Heart right ventricle (tissue), 16 donors: Measurements from ENCODE around the gene PDE9A. TPM values are rescaled to one million over a fixed set of nuclear protein-coding genes. Genes with fewer than 3 reads are reported as not detected.

ENCODE experiments used
- ATAC-seq, 8 donors: fragments of 200-7000 bp; cut with Tn5 transposase; one replicate each; pipeline ENCODE4 v1.9.1; 2020; ENCODE audit warnings: mild to moderate bottlenecking in 8 of 8, moderate library complexity in 8 of 8, moderate number of reproducible peaks in 1 of 8
- DNase-seq, 2 donors: peaks; one replicate each; pipeline ENCODE4 v3.0.0-alpha.2; 2020
- H3K27ac ChIP-seq, 10 donors: fragments of 200-600 bp; sonication (generic) in 2 of 10; one replicate each; pipeline versions ENCODE4 v1.5.0 to v1.8.0; 2020 to 2022; ENCODE audit warnings: mild to moderate bottlenecking in 3 of 10
- H3K27me3 ChIP-seq, 7 donors: fragments of 200-600 bp; one replicate each; pipeline ENCODE4 v1.8.0; 2021 to 2022; ENCODE audit warnings: mild to moderate bottlenecking in 2 of 7
- H3K36me3 ChIP-seq, 9 donors: fragments of 200-600 bp; sonication (generic) in 1 of 9; one replicate each; pipeline versions ENCODE4 v1.5.0 to v1.8.0; 2020 to 2022; ENCODE audit warnings: mild to moderate bottlenecking in 2 of 9
- H3K4me1 ChIP-seq, 9 donors: fragments of 200-600 bp; sonication (generic) in 1 of 9; one replicate each; pipeline versions ENCODE4 v1.5.0 to v1.8.0; 2020 to 2022; ENCODE audit warnings: mild to moderate bottlenecking in 4 of 9
- H3K4me3 ChIP-seq, 10 donors: fragments of 200-600 bp; sonication (generic) in 2 of 10; one replicate each; pipeline versions ENCODE4 v1.5.0 to v1.8.0; 2020 to 2022; ENCODE audit warnings: mild to moderate bottlenecking in 7 of 10, moderate library complexity in 2 of 10
- H3K9me3 ChIP-seq, 11 donors: fragments of 200-600 bp in 10 of 11; sonication (generic) in 2 of 11; one replicate each; pipeline versions ENCODE4 v1.5.0 to v1.8.0; 2013 to 2022; ENCODE audit warnings: mild to moderate bottlenecking in 2 of 11, control low read depth in 1 of 11, moderate library complexity in 1 of 11
- CTCF ChIP-seq, 9 donors: fragments of 200-600 bp; sonication (generic) in 2 of 9; IDR thresholded peaks; one replicate each; pipeline versions ENCODE4 v1.5.0 to v1.8.0; 2021 to 2022; ENCODE audit warnings: antibody characterized with exemption in 9 of 9, mild to moderate bottlenecking in 5 of 9, moderate library complexity in 1 of 9
- WGBS, 2 donors: extraction: QIAGEN DNeasy Blood & Tissue Kit; methylation state at CpG; one replicate each; pipeline ENCODE4 v1.1.7; 2013; ENCODE audit warnings: inconsistent platforms in 1 of 2; 5-methylcytosine and 5-hydroxymethylcytosine counted together
- intact Hi-C, 10 donors: fragments of 100-400 bp; cut with DNase I; formaldehyde crosslinking; loops; one replicate each; pipeline versions ENCODE4 v1.11.1 to v1.14.2; 2022
- polyA plus RNA-seq, 2 donors: library from polyadenylated mRNA; stranded (reverse); fragments of 200-250 nt; gene quantifications; one replicate each; pipeline ENCODE4 v1.2.3, GENCODE V29; 2013
- total RNA-seq, 10 donors: library from RNA; stranded (reverse); fragmentation: NEBNext Ultra II Directional in 3 of 10; extraction: Animal tissue kit (Norgen Biotek cat#: 25700) in 3 of 10; gene quantifications; one replicate each; pipeline versions ENCODE4 v1.2.1 to v1.2.4, GENCODE V29; 2021 to 2023
- donor health status: Arrhythmogenic right ventricular cardiomyopathy.
- donor health status: ischemic (EF 13 %, LVEDD 7.1; RV severe dilation, severe dysfunction).
- donor health status: healthy with polysubstance abuse.
- donor health status: DM: no; HTN: yes; CAD: no.
- donor health status: DM: no; HTN: no; CAD: no.
- donor health status: ischemic (EF 25% LVEDD 6.9; RV normal size, moderate dysfunction).
- donor health status: ischemic (EF 25% LVEDD 5.7; RV mildly dilated, moderate dysfunction).
- donor health status: healthy.
- donor health status: DM: yes; HTN: yes; CAD: no.
- donor health status: Ischemic cardiomyopathy.
- donor health status: ischemic (EF 35%, LVEDD 5.7; RV mildly dilated, moderate dysfunction).
- donor health status: nonischemic (EF 11% LVEDD 7.7; RV severe dilation, severe dysfunction).
- donor health status: DM: yes; HTN: yes; CAD: no.
- donor health status: PGD.
- donor health status: ischemic (EF 29% LVEDD 5.4; RV normal size, mild dysfunction).
- donor health status: nonischemic (EF 23%, LVEDD 6.1; RV moderate dilation, normal function).

The PDE9A gene
- total and polyA plus RNA-seq, 12 donors, result 1.2 to 7.0 (median 2.2) TPM

GRCh38 chr21:42784276-42784675 is 130.9 kb downstream of the PDE9A start:
- DNase-seq (peak in 1 of 2 donors; percentile 60), ATAC-seq (peak; percentile 31 to 74 (median 62))
- Histone ChIP-seq H3K4me1 (peaks cover 3 to 36% (median 31%) of the 10 kb centered on the region in 9 donors), H3K27me3 (peaks cover 0 to 44% (median 26%) of the 10 kb centered on the region in 7 donors), H3K9me3 (peaks cover 0 to 6% (median 0%) of the 10 kb centered on the region in 11 donors), H3K4me3 (peak overlapping the region in 5 of 10 donors; percentile 13 to 38 (median 16)), H3K36me3 (no peaks in the 10 kb centered on the region), H3K27ac (peak overlapping the region; percentile 83 to 96 (median 87))
- no peak for TF ChIP-seq CTCF (IDR thresholded peaks at IDR 0.05)
- 37 to 44% methylated on average over 8 of the region's 8 CpGs for WGBS, 2 donors
- intact Hi-C loops, result loop anchor here in 2 of 10 donors (5.0 to 10.0 kb wide), 2 partner anchors 47 to 109 kb away; no protein-coding TSS in a partner anchor

GRCh38 chr21:42784896-42785451 is 131.6 kb downstream of the PDE9A start:
- peak overlapping the region in 3 of 10 donors; percentile 15 to 96 (median 22) for H3K27ac ChIP-seq
- H3K4me1 ChIP-seq, result peaks cover 3 to 36% (median 31%) of the 10 kb centered on the region in 9 donors
- peaks cover 0 to 6% (median 0%) of the 10 kb centered on the region in 11 donors for H3K9me3 ChIP-seq
- 89 to 92% methylated on average over 17 of the region's 17 CpGs for WGBS, 2 donors
- TF ChIP-seq CTCF (IDR thresholded peaks at IDR 0.05), result no peak
- DNase-seq, result no peak
- H3K36me3 ChIP-seq, result no peaks in the 10 kb centered on the region
- H3K27me3 ChIP-seq, result peaks cover 0 to 37% (median 20%) of the 10 kb centered on the region in 7 donors
- ATAC-seq, result no peak
- H3K4me3 ChIP-seq, result no peak overlapping the region
- intact Hi-C loops, result loop anchor here in 2 of 10 donors (5.0 to 10.0 kb wide), 2 partner anchors 48 to 110 kb away; no protein-coding TSS in a partner anchor

GRCh38 chr21:42785666-42786427 is 132.4 kb downstream of the PDE9A start:
- WGBS, 2 donors, result 93% methylated on average over 28 of the region's 28 CpGs
- TF ChIP-seq CTCF (IDR thresholded peaks at IDR 0.05), result no peak
- peaks cover 0 to 6% (median 0%) of the 10 kb centered on the region in 11 donors for H3K9me3 ChIP-seq
- peak overlapping the region in 1 of 10 donors; percentile 15 for H3K27ac ChIP-seq
- no peak for ATAC-seq
- no peak overlapping the region for H3K4me3 ChIP-seq
- no peaks in the 10 kb centered on the region for H3K36me3 ChIP-seq
- intact Hi-C loops, result loop anchor here in 1 of 10 donors (10.0 kb wide), 1 partner anchor 111 kb away; no protein-coding TSS in a partner anchor
- peaks cover 3 to 34% (median 31%) of the 10 kb centered on the region in 9 donors for H3K4me1 ChIP-seq
- DNase-seq, result no peak
- peaks cover 0 to 28% (median 17%) of the 10 kb centered on the region in 7 donors for H3K27me3 ChIP-seq

GRCh38 chr21:42786884-42787283 is 133.5 kb downstream of the PDE9A start:
- peaks cover 0 to 6% (median 0%) of the 10 kb centered on the region in 11 donors for H3K9me3 ChIP-seq
- peaks cover 0 to 22% (median 14%) of the 10 kb centered on the region in 7 donors for H3K27me3 ChIP-seq
- no peaks in the 10 kb centered on the region for H3K36me3 ChIP-seq
- intact Hi-C loops, result loop anchor here in 1 of 10 donors (10.0 kb wide), 1 partner anchor 112 kb away; no protein-coding TSS in a partner anchor
- TF ChIP-seq CTCF (IDR thresholded peaks at IDR 0.05), result no peak
- no peak overlapping the region for H3K27ac ChIP-seq
- no peak overlapping the region for H3K4me3 ChIP-seq
- DNase-seq, result no peak
- 88 to 89% methylated on average over 5 of the region's 5 CpGs for WGBS, 2 donors
- H3K4me1 ChIP-seq, result peaks cover 0 to 24% (median 22%) of the 10 kb centered on the region in 9 donors
- ATAC-seq, result no peak
